HG03159 (cell line): ENCODE results near the gene OTUD5.
A peak's percentile ranks its signal among the peaks of the same experiment; 100 is the strongest.
"Not testable (repeated sequence)": the region's sequence is repeated elsewhere in the genome, so short reads cannot be mapped to it uniquely, and the experiment has no call there.

ENCODE experiments used
- ATAC-seq: cut with Tn5 transposase; IDR thresholded peaks from one replicate; pipeline ENCODE4 v1.9.1; 2021; ENCODE audit warnings: mild to moderate bottlenecking, moderate library complexity; ENCODE audit not compliant: unreplicated experiment

OTUD5 gene

GRCh38 chrX:48957477-48957826 is at the start of gene OTUD5:
Gene OTUD5, minus strand, starts transcription at chrX:48957607. Its CDS starts 37 bp downstream, at chrX:48957570.
- peak; percentile 32 for ATAC-seq

GRCh38 chrX:49003696-49004095 is 46.3 kb upstream of the OTUD5 start:
- ATAC-seq = no peak

- peak; percentile 80 for ATAC-seq
Measured at GRCh38 chrX:49002091-49002935, 44.9 kb upstream of the OTUD5 start, which contains the start of gene GRIPAP1. Gene GRIPAP1, minus strand, starts transcription at chrX:49002264. Its CDS starts 35 bp downstream, at chrX:49002229.

GRCh38 chrX:49001521-49002090 is 44.2 kb upstream of the OTUD5 start:
- peak; percentile 20 for ATAC-seq

GRCh38 chrX:49000636-49001035 is 43.2 kb upstream of the OTUD5 start:
- ATAC-seq = no peak

- ATAC-seq = no peak
Measured at GRCh38 chrX:48999030-48999429, 41.6 kb upstream of the OTUD5 start.

GRCh38 chrX:48998391-48998790 is 41.0 kb upstream of the OTUD5 start:
- no peak for ATAC-seq

- ATAC-seq = no peak
Measured at GRCh38 chrX:48997865-48998264, 40.5 kb upstream of the OTUD5 start.

GRCh38 chrX:48997455-48997854 is 40.0 kb upstream of the OTUD5 start:
- no peak for ATAC-seq

- ATAC-seq = no peak
Measured at GRCh38 chrX:48996969-48997368, 39.6 kb upstream of the OTUD5 start.

GRCh38 chrX:48992341-48992740 is 34.9 kb upstream of the OTUD5 start:
- ATAC-seq = no peak

GRCh38 chrX:48989483-48989882 is 32.1 kb upstream of the OTUD5 start:
- no peak for ATAC-seq

GRCh38 chrX:48983896-48984295 is 26.5 kb upstream of the OTUD5 start:
- no peak for ATAC-seq

- no peak for ATAC-seq
Measured at GRCh38 chrX:48983081-48983480, 25.7 kb upstream of the OTUD5 start.

GRCh38 chrX:48981178-48981577 is 23.8 kb upstream of the OTUD5 start:
- ATAC-seq = no peak

- not testable (repeated sequence) for ATAC-seq
Measured at GRCh38 chrX:48980341-48980740, 22.9 kb upstream of the OTUD5 start.

- no peak for ATAC-seq
Measured at GRCh38 chrX:48978226-48978625, 20.8 kb upstream of the OTUD5 start.

GRCh38 chrX:48976086-48976485 is 18.7 kb upstream of the OTUD5 start:
- no peak for ATAC-seq

GRCh38 chrX:48975541-48975940 is 18.1 kb upstream of the OTUD5 start:
- no peak for ATAC-seq

GRCh38 chrX:48975041-48975440 is 17.6 kb upstream of the OTUD5 start:
- ATAC-seq = no peak

GRCh38 chrX:48974574-48974973 is 17.2 kb upstream of the OTUD5 start:
- no peak for ATAC-seq

- no peak for ATAC-seq
Measured at GRCh38 chrX:48974033-48974432, 16.6 kb upstream of the OTUD5 start.
